Activated naive CD8-positive, alpha-beta T cell treated with anti-CD3 and anti-CD28 coated beads, Interleukin-2, amount 10 ng/mL, durations not matched to agents 7 days and 5 days (primary cell): ENCODE data around the gene XPO6. TPM values are rescaled to one million over a fixed set of nuclear protein-coding genes. Genes with fewer than 3 reads are reported as not detected.
A peak's percentile ranks its signal among the peaks of the same experiment; 100 is the strongest.

ENCODE experiments used
- ATAC-seq: fragments of 150-1000 bp; cut with Tn5 transposase; one replicate; pipeline ENCODE4 v1.10.0; 2021; ENCODE audit warnings: low read depth, moderate library complexity
- POLR2A ChIA-PET: fragments of 350-600 bp; sonication (Branson Sonifier 250); formaldehyde crosslinking; loops from one replicate; lab custom pipeline; 2021; ENCODE audit warnings: antibody characterized with exemption; lab: Charles Lee
- DNase-seq: peaks from one replicate; pipeline ENCODE4 v3.0.0; 2021
- H3K27ac Mint-ChIP-seq: one replicate; pipeline ENCODE4 v1.8.0; 2022; ENCODE audit warnings: mild to moderate bottlenecking, mixed read lengths
- H3K27me3 Mint-ChIP-seq: one replicate; pipeline ENCODE4 v1.8.0; 2022; ENCODE audit warnings: mild to moderate bottlenecking, moderate library complexity, mixed read lengths
- H3K36me3 Mint-ChIP-seq: one replicate; pipeline ENCODE4 v1.8.0; 2021; ENCODE audit warnings: mild to moderate bottlenecking, mixed read lengths
- H3K4me1 Mint-ChIP-seq: one replicate; pipeline ENCODE4 v1.8.0; 2021; ENCODE audit warnings: mixed read lengths
- H3K4me3 Mint-ChIP-seq: one replicate; pipeline ENCODE4 v1.8.0; 2022; ENCODE audit warnings: mild to moderate bottlenecking, moderate library complexity, mixed read lengths
- H3K9me3 Mint-ChIP-seq: one replicate; pipeline ENCODE4 v1.8.0; 2021; ENCODE audit warnings: mixed read lengths
- total RNA-seq, 2 experiments: library from RNA; stranded (reverse); gene quantifications; one replicate each; pipeline ENCODE4 v1.2.3, GENCODE V29; 2021

Gene XPO6
- total RNA-seq, 2 experiments from 2014 or later, result 261 to 280 TPM

GRCh38 chr16:28188085-28188916 lies 23.5 kb downstream of the XPO6 start:
- H3K36me3 Mint-ChIP-seq, result peaks cover 30% of the 10 kb centered on the region
- peak overlapping the region; percentile 59 for H3K4me3 Mint-ChIP-seq
- no peak for ATAC-seq
- no peaks in the 10 kb centered on the region for H3K27me3 Mint-ChIP-seq
- H3K27ac Mint-ChIP-seq, result peak overlapping the region; percentile 89
- peaks cover 3% of the 10 kb centered on the region for H3K9me3 Mint-ChIP-seq
- POLR2A ChIA-PET, result interaction anchor here (0.7 to 3.6 kb wide), 9 partner anchors 11 to 51 kb away, joined by 3 to 35 read pairs (median 6); partner anchors contain the start of gene XPO6
- H3K4me1 Mint-ChIP-seq, result peaks cover 84% of the 10 kb centered on the region
- no peak for DNase-seq

GRCh38 chr16:28187595-28188004 lies 24.2 kb downstream of the XPO6 start:
- ATAC-seq (peak; percentile 40), DNase-seq (no peak)
- POLR2A ChIA-PET, result interaction anchor here (1.2 to 3.6 kb wide), 3 partner anchors 23 to 46 kb away, joined by 3 to 35 read pairs (median 19); partner anchors contain the start of gene XPO6
- H3K27me3 Mint-ChIP-seq, result no peaks in the 10 kb centered on the region
- H3K9me3 Mint-ChIP-seq, result peaks cover 3% of the 10 kb centered on the region
- H3K4me1 Mint-ChIP-seq, result peaks cover 84% of the 10 kb centered on the region
- H3K36me3 Mint-ChIP-seq, result peaks cover 30% of the 10 kb centered on the region
- peak overlapping the region; percentile 77 for H3K4me3 Mint-ChIP-seq
- peak overlapping the region; percentile 94 for H3K27ac Mint-ChIP-seq

GRCh38 chr16:28186752-28187151 lies 25.0 kb downstream of the XPO6 start:
- POLR2A ChIA-PET, result interaction anchor here (1.0 to 3.6 kb wide), 4 partner anchors 24 to 49 kb away, joined by 3 to 35 read pairs (median 7); partner anchors contain the start of gene XPO6
- peaks cover 3% of the 10 kb centered on the region for H3K9me3 Mint-ChIP-seq
- peak overlapping the region; percentile 94 for H3K27ac Mint-ChIP-seq
- peak overlapping the region; percentile 77 for H3K4me3 Mint-ChIP-seq
- no peaks in the 10 kb centered on the region for H3K27me3 Mint-ChIP-seq
- DNase-seq, result no peak
- peak; percentile 66 for ATAC-seq
- H3K36me3 Mint-ChIP-seq, result peaks cover 34% of the 10 kb centered on the region
- peaks cover 88% of the 10 kb centered on the region for H3K4me1 Mint-ChIP-seq

- H3K9me3 Mint-ChIP-seq, result peaks cover 3% of the 10 kb centered on the region
- ATAC-seq (no peak), DNase-seq (no peak)
- H3K4me3 Mint-ChIP-seq, result peak overlapping the region; percentile 54
- POLR2A ChIA-PET, result interaction anchor here (0.5 to 1.0 kb wide), 4 partner anchors 15 to 44 kb away, joined by 3 to 7 read pairs (median 4); no protein-coding TSS in a partner anchor
- H3K27me3 Mint-ChIP-seq, result no peaks in the 10 kb centered on the region
- H3K4me1 Mint-ChIP-seq, result peaks cover 90% of the 10 kb centered on the region
- H3K27ac Mint-ChIP-seq, result peak overlapping the region; percentile 94
- peaks cover 31% of the 10 kb centered on the region for H3K36me3 Mint-ChIP-seq
These were observed 26.1 kb downstream of the XPO6 start for GRCh38 chr16:28185696-28186095.

- POLR2A ChIA-PET, result interaction anchor here (0.7 kb wide), 1 partner anchor 8 kb away, joined by 3 read pairs; no protein-coding TSS in a partner anchor
- no peak overlapping the region for H3K27ac Mint-ChIP-seq
- DNase-seq, result no peak
- H3K9me3 Mint-ChIP-seq, result peaks cover 3% of the 10 kb centered on the region
- H3K4me1 Mint-ChIP-seq, result peaks cover 86% of the 10 kb centered on the region
- H3K27me3 Mint-ChIP-seq, result no peaks in the 10 kb centered on the region
- no peak overlapping the region for H3K4me3 Mint-ChIP-seq
- H3K36me3 Mint-ChIP-seq, result peaks cover 32% of the 10 kb centered on the region
- ATAC-seq, result no peak
These were observed 27.1 kb downstream of the XPO6 start for GRCh38 chr16:28184625-28185024.

- DNase-seq (no peak), ATAC-seq (no peak)
- Mint-ChIP-seq H3K36me3 (peaks cover 36% of the 10 kb centered on the region), H3K9me3 (peaks cover 3% of the 10 kb centered on the region), H3K27ac (no peak overlapping the region), H3K4me3 (peak overlapping the region; percentile 21), H3K4me1 (peaks cover 83% of the 10 kb centered on the region), H3K27me3 (no peaks in the 10 kb centered on the region)
- POLR2A ChIA-PET, result interaction anchor here (0.6 kb wide), 1 partner anchor 9 kb away, joined by 5 read pairs; no protein-coding TSS in a partner anchor
These were observed 27.8 kb downstream of the XPO6 start for GRCh38 chr16:28183930-28184329.

GRCh38 chr16:28183484-28183883 lies 28.3 kb downstream of the XPO6 start:
- Mint-ChIP-seq H3K36me3 (peaks cover 33% of the 10 kb centered on the region), H3K4me3 (no peak overlapping the region), H3K27me3 (no peaks in the 10 kb centered on the region), H3K4me1 (peaks cover 78% of the 10 kb centered on the region), H3K27ac (no peak overlapping the region), H3K9me3 (peaks cover 3% of the 10 kb centered on the region)
- DNase-seq (no peak), ATAC-seq (no peak)
- POLR2A ChIA-PET, result interaction anchor here (0.6 to 1.2 kb wide), 3 partner anchors 9 to 28 kb away, joined by 3 to 5 read pairs (median 3); no protein-coding TSS in a partner anchor

GRCh38 chr16:28182801-28183200 lies 29.0 kb downstream of the XPO6 start:
- peaks cover 73% of the 10 kb centered on the region for H3K4me1 Mint-ChIP-seq
- ATAC-seq, result no peak
- H3K27ac Mint-ChIP-seq, result peak overlapping the region; percentile 90
- no peaks in the 10 kb centered on the region for H3K27me3 Mint-ChIP-seq
- POLR2A ChIA-PET, result interaction anchor here (1.0 to 2.6 kb wide), 3 partner anchors 9 to 28 kb away, joined by 3 to 10 read pairs (median 3); no protein-coding TSS in a partner anchor
- H3K4me3 Mint-ChIP-seq, result peak overlapping the region; percentile 75
- H3K36me3 Mint-ChIP-seq, result peaks cover 33% of the 10 kb centered on the region
- DNase-seq, result no peak
- peaks cover 3% of the 10 kb centered on the region for H3K9me3 Mint-ChIP-seq

- H3K27ac Mint-ChIP-seq, result peak overlapping the region; percentile 90
- ATAC-seq (peak; percentile 38), DNase-seq (no peak)
- no peaks in the 10 kb centered on the region for H3K27me3 Mint-ChIP-seq
- H3K4me1 Mint-ChIP-seq, result peaks cover 69% of the 10 kb centered on the region
- peaks cover 37% of the 10 kb centered on the region for H3K36me3 Mint-ChIP-seq
- peaks cover 3% of the 10 kb centered on the region for H3K9me3 Mint-ChIP-seq
- peak overlapping the region; percentile 75 for H3K4me3 Mint-ChIP-seq
- POLR2A ChIA-PET, result interaction anchor here (1.2 to 2.6 kb wide), 2 partner anchors 10 to 29 kb away, joined by 3 to 10 read pairs; no protein-coding TSS in a partner anchor
These were observed 29.6 kb downstream of the XPO6 start for GRCh38 chr16:28182183-28182582.

GRCh38 chr16:28181515-28181914 lies 30.2 kb downstream of the XPO6 start:
- H3K27me3 Mint-ChIP-seq, result no peaks in the 10 kb centered on the region
- H3K4me1 Mint-ChIP-seq, result peaks cover 65% of the 10 kb centered on the region
- peaks cover 3% of the 10 kb centered on the region for H3K9me3 Mint-ChIP-seq
- ATAC-seq (peak; percentile 15), DNase-seq (no peak)
- peak overlapping the region; percentile 75 for H3K4me3 Mint-ChIP-seq
- H3K36me3 Mint-ChIP-seq, result peaks cover 40% of the 10 kb centered on the region
- peak overlapping the region; percentile 90 for H3K27ac Mint-ChIP-seq
- POLR2A ChIA-PET, result interaction anchor here (0.8 to 2.6 kb wide), 3 partner anchors 11 to 27 kb away, joined by 3 to 10 read pairs (median 3); no protein-coding TSS in a partner anchor

GRCh38 chr16:28180655-28181460 lies 30.9 kb downstream of the XPO6 start:
- POLR2A ChIA-PET, result interaction anchor here (0.8 to 2.6 kb wide), 3 partner anchors 11 to 28 kb away, joined by 3 to 10 read pairs (median 3); no protein-coding TSS in a partner anchor
- ATAC-seq, result no peak

GRCh38 chr16:28179354-28179753 lies 32.4 kb downstream of the XPO6 start:
- no peak for DNase-seq
- POLR2A ChIA-PET, result interaction anchor here (1.2 kb wide), 1 partner anchor 25 kb away, joined by 3 read pairs; no protein-coding TSS in a partner anchor
- H3K4me1 Mint-ChIP-seq, result peaks cover 63% of the 10 kb centered on the region
- H3K9me3 Mint-ChIP-seq, result peaks cover 2% of the 10 kb centered on the region
- H3K27me3 Mint-ChIP-seq, result no peaks in the 10 kb centered on the region
- no peak overlapping the region for H3K4me3 Mint-ChIP-seq
- H3K27ac Mint-ChIP-seq, result peak overlapping the region; percentile 28
- peak; percentile 51 for ATAC-seq
- H3K36me3 Mint-ChIP-seq, result peaks cover 46% of the 10 kb centered on the region

More at GRCh38 chr16:28180655-28181460, 30.9 kb downstream of the XPO6 start:
- DNase-seq, result no peak
- Mint-ChIP-seq H3K27ac (peak overlapping the region; percentile 90), H3K36me3 (peaks cover 42% of the 10 kb centered on the region), H3K27me3 (no peaks in the 10 kb centered on the region), H3K9me3 (peaks cover 3% of the 10 kb centered on the region), H3K4me3 (peak overlapping the region; percentile 75), H3K4me1 (peaks cover 61% of the 10 kb centered on the region)
